ENCODE data around the gene SLC2A1. TPM values are rescaled to one million over a fixed set of nuclear protein-coding genes. Genes with fewer than 3 reads are reported as not detected.

The SLC2A1 gene
- total RNA-seq, 1 donor from 2014 or later = 1,905 TPM

GRCh38 chr1:42993502-42994136 is 35.0 kb upstream of the SLC2A1 start:
- Histone ChIP-seq H3K27me3 (ENCODE audit: control insufficient read depth, insufficient read depth, low read length) (no peaks in the 10 kb centered on the region), H3K4me3 (ENCODE audit: low read depth, low read length) (no peak overlapping the region), H3K36me3 (ENCODE audit: control insufficient read depth, insufficient read depth, low read length) (no peaks in the 10 kb centered on the region)
- TF ChIP-seq CTCF (IDR thresholded peaks at IDR 0.05; ENCODE audit: insufficient read depth, low read length, severe bottlenecking) = no peak
- DNase-seq (ENCODE audit: low read depth) = no peak
- FAIRE-seq = no peak

GRCh38 chr1:42992054-42992571 is 33.4 kb upstream of the SLC2A1 start:
- Histone ChIP-seq H3K36me3 (ENCODE audit: control insufficient read depth, insufficient read depth, low read length) (no peaks in the 10 kb centered on the region), H3K27me3 (ENCODE audit: control insufficient read depth, insufficient read depth, low read length) (no peaks in the 10 kb centered on the region), H3K4me3 (ENCODE audit: low read depth, low read length) (no peak overlapping the region)
- no peak for FAIRE-seq
- no peak for DNase-seq (ENCODE audit: low read depth)
- TF ChIP-seq CTCF (IDR thresholded peaks at IDR 0.05; ENCODE audit: insufficient read depth, low read length, severe bottlenecking) = no peak

GRCh38 chr1:42990757-42991346 is 32.2 kb upstream of the SLC2A1 start:
- Histone ChIP-seq H3K27me3 (ENCODE audit: control insufficient read depth, insufficient read depth, low read length) (no peaks in the 10 kb centered on the region), H3K36me3 (ENCODE audit: control insufficient read depth, insufficient read depth, low read length) (no peaks in the 10 kb centered on the region), H3K4me3 (ENCODE audit: low read depth, low read length) (no peak overlapping the region)
- no peak for DNase-seq (ENCODE audit: low read depth)
- TF ChIP-seq CTCF (IDR thresholded peaks at IDR 0.05; ENCODE audit: insufficient read depth, low read length, severe bottlenecking) = no peak
- no peak for FAIRE-seq

- Histone ChIP-seq H3K4me3 (ENCODE audit: low read depth, low read length) (no peak overlapping the region), H3K27me3 (ENCODE audit: control insufficient read depth, insufficient read depth, low read length) (no peaks in the 10 kb centered on the region), H3K36me3 (ENCODE audit: control insufficient read depth, insufficient read depth, low read length) (peaks cover 9% of the 10 kb centered on the region)
- FAIRE-seq (no peak), DNase-seq (ENCODE audit: low read depth) (no peak)
- TF ChIP-seq CTCF (IDR thresholded peaks at IDR 0.05; ENCODE audit: insufficient read depth, low read length, severe bottlenecking) = no peak
Observed at GRCh38 chr1:42983693-42984092, 25.0 kb upstream of the SLC2A1 start.

- FAIRE-seq = no peak
- H3K4me3 ChIP-seq (ENCODE audit: low read depth, low read length) = no peak overlapping the region
- TF ChIP-seq CTCF (IDR thresholded peaks at IDR 0.05; ENCODE audit: insufficient read depth, low read length, severe bottlenecking) = no peak
- DNase-seq (ENCODE audit: low read depth) = no peak
- H3K27me3 ChIP-seq (ENCODE audit: control insufficient read depth, insufficient read depth, low read length) = no peaks in the 10 kb centered on the region
- peaks cover 9% of the 10 kb centered on the region for H3K36me3 ChIP-seq (ENCODE audit: control insufficient read depth, insufficient read depth, low read length)
Observed at GRCh38 chr1:42983253-42983652, 24.6 kb upstream of the SLC2A1 start.
